Gastroesophageal sphincter (tissue), 3 donors: Measurements from ENCODE around the gene HNRNPM.

ENCODE experiments used
- POLR2A ChIP-seq, 2 donors: fragments of 450-650 bp; IDR thresholded peaks; one replicate each; pipeline ENCODE4 v1.6.1; 2017; ENCODE audit warnings: antibody characterized with exemption in 2 of 2, mild to moderate bottlenecking in 2 of 2, moderate library complexity in 1 of 2
- TF ChIP-seq, protein P1 (sequence below), 4 experiments: fragments of 200-600 bp in 2 of 4; fragments of 450-650 bp in 2 of 4; sonication (generic) in 1 of 4; IDR thresholded peaks; one replicate each; pipeline ENCODE4 v1.5.1; 2017 to 2019; ENCODE audit warnings: antibody characterized with exemption in 4 of 4, mild to moderate bottlenecking in 2 of 4, moderate library complexity in 2 of 4

GRCh38 chr19:8413629-8413995 is 31.2 kb upstream of the HNRNPM start:
- TF ChIP-seq POLR2A (IDR thresholded peaks at IDR 0.05): no peak
- TF ChIP-seq, protein P1, sequence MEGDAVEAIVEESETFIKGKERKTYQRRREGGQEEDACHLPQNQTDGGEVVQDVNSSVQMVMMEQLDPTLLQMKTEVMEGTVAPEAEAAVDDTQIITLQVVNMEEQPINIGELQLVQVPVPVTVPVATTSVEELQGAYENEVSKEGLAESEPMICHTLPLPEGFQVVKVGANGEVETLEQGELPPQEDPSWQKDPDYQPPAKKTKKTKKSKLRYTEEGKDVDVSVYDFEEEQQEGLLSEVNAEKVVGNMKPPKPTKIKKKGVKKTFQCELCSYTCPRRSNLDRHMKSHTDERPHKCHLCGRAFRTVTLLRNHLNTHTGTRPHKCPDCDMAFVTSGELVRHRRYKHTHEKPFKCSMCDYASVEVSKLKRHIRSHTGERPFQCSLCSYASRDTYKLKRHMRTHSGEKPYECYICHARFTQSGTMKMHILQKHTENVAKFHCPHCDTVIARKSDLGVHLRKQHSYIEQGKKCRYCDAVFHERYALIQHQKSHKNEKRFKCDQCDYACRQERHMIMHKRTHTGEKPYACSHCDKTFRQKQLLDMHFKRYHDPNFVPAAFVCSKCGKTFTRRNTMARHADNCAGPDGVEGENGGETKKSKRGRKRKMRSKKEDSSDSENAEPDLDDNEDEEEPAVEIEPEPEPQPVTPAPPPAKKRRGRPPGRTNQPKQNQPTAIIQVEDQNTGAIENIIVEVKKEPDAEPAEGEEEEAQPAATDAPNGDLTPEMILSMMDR (IDR thresholded peaks at IDR 0.05): no peak
